Natural killer cell (primary cell): Measurements from ENCODE around the gene GABRB1. TPM values are rescaled to one million over a fixed set of nuclear protein-coding genes. Genes with fewer than 3 reads are reported as not detected.

Experiments
- ATAC-seq, 3 donors: fragments of 150-1000 bp in 2 of 3; fragments of 200-7000 bp in 1 of 3; cut with Tn5 transposase; 1 replicate in 1 of 3; 2 replicates in 2 of 3; pipeline ENCODE4 v1.10.0; 2021; ENCODE audit warnings: mild to moderate bottlenecking in 2 of 3, moderate library complexity in 2 of 3
- DNase-seq, 2 donors: peaks; one replicate each; pipeline versions ENCODE4 v3.0.0 to v3.0.0-alpha.2; 2013 to 2021; ENCODE audit warnings: mixed read lengths in 1 of 2
- H3K27ac ChIP-seq: one replicate; pipeline ENCODE4 v1.5.1; 2013; ENCODE audit warnings: mild to moderate bottlenecking, low read length
- H3K27me3 ChIP-seq: one replicate; pipeline ENCODE4 v1.6.1; 2013; ENCODE audit warnings: low read length; ENCODE audit not compliant: control insufficient read depth, insufficient read depth
- H3K36me3 ChIP-seq: one replicate; pipeline ENCODE4 v1.6.1; 2013; ENCODE audit warnings: low read length; ENCODE audit not compliant: control insufficient read depth, insufficient read depth
- H3K4me1 ChIP-seq: one replicate; pipeline ENCODE4 v1.6.1; 2013; ENCODE audit warnings: low read length; ENCODE audit not compliant: control insufficient read depth, insufficient read depth
- H3K4me3 ChIP-seq: one replicate; pipeline ENCODE4 v1.5.1; 2013; ENCODE audit warnings: low read length
- H3K9me3 ChIP-seq: one replicate; pipeline ENCODE4 v1.6.1; 2013; ENCODE audit warnings: low read length; ENCODE audit not compliant: control insufficient read depth, insufficient read depth
- H3K27ac Mint-ChIP-seq, 2 donors: one replicate each; pipeline ENCODE4 v1.8.0; 2022; ENCODE audit warnings: mild to moderate bottlenecking in 2 of 2, mixed read lengths in 2 of 2, moderate library complexity in 1 of 2
- H3K27me3 Mint-ChIP-seq, 2 donors: one replicate each; pipeline ENCODE4 v1.8.0; 2022; ENCODE audit warnings: low read depth in 2 of 2, mixed read lengths in 2 of 2
- H3K36me3 Mint-ChIP-seq: one replicate; pipeline ENCODE4 v1.8.0; 2022; ENCODE audit warnings: mixed read lengths
- H3K4me1 Mint-ChIP-seq, 2 donors: one replicate each; pipeline ENCODE4 v1.8.0; 2022; ENCODE audit warnings: mixed read lengths in 2 of 2
- H3K4me3 Mint-ChIP-seq: one replicate; pipeline ENCODE4 v1.8.0; 2022; ENCODE audit warnings: mild to moderate bottlenecking, moderate library complexity, mixed read lengths
- H3K9me3 Mint-ChIP-seq, 2 donors: one replicate each; pipeline ENCODE4 v1.8.0; 2022; ENCODE audit warnings: mixed read lengths in 2 of 2
- CTCF ChIP-seq: fragments of 200-600 bp; IDR thresholded peaks from one replicate; pipeline ENCODE4 v1.8.0; 2022; ENCODE audit warnings: antibody characterized with exemption
- WGBS: methylation state at CpG from one replicate; pipeline ENCODE4 v1.1.7; 2013; ENCODE audit warnings: missing lambda C conversion rate; ENCODE audit not compliant: insufficient coverage; 5-methylcytosine and 5-hydroxymethylcytosine counted together
- intact Hi-C: fragments of 100-400 bp; cut with micrococcal nuclease; formaldehyde crosslinking; loops from one replicate; pipeline ENCODE4 v1.14.2; 2022
- total RNA-seq, 4 donors: library from RNA; stranded (reverse); fragments of 120-200 nt in 1 of 4; gene quantifications; one replicate each; pipeline versions ENCODE4 v1.2.3 to v1.2.4, GENCODE V29; 2013 to 2022

Gene GABRB1
- total RNA-seq, 3 donors from 2014 or later (not counting 1 experiment from before 2014, with no cell fraction given) = not detected

GRCh38 chr4:47084795-47085194, 53.4 kb downstream of the GABRB1 start:
- no peaks in the 10 kb centered on the region for H3K4me1 Mint-ChIP-seq
- no peaks in the 10 kb centered on the region for H3K36me3 Mint-ChIP-seq
- no peaks in the 10 kb centered on the region for H3K4me1 ChIP-seq
- H3K9me3 Mint-ChIP-seq = no peaks in the 10 kb centered on the region
- DNase-seq = no peak
- H3K4me3 Mint-ChIP-seq = no peak overlapping the region
- H3K4me3 ChIP-seq = no peak overlapping the region
- no peaks in the 10 kb centered on the region for H3K9me3 ChIP-seq
- ATAC-seq = no peak
- H3K27ac ChIP-seq = no peak overlapping the region
- intact Hi-C loops = no loop called here
- H3K27ac Mint-ChIP-seq = no peak overlapping the region
- no peak for TF ChIP-seq CTCF
- no peaks in the 10 kb centered on the region for H3K36me3 ChIP-seq
- H3K27me3 ChIP-seq = no peaks in the 10 kb centered on the region
- peaks cover 3 to 24% of the 10 kb centered on the region in 2 donors for H3K27me3 Mint-ChIP-seq

GRCh38 chr4:47088298-47088697, 56.9 kb downstream of the GABRB1 start:
- ATAC-seq = no peak
- no peak overlapping the region for H3K4me3 ChIP-seq
- H3K27me3 Mint-ChIP-seq = peaks cover 8 to 24% of the 10 kb centered on the region in 2 donors
- no peaks in the 10 kb centered on the region for H3K36me3 ChIP-seq
- TF ChIP-seq CTCF = no peak
- no peaks in the 10 kb centered on the region for H3K27me3 ChIP-seq
- H3K9me3 ChIP-seq = no peaks in the 10 kb centered on the region
- H3K4me1 Mint-ChIP-seq = no peaks in the 10 kb centered on the region
- no peak overlapping the region for H3K4me3 Mint-ChIP-seq
- no peak overlapping the region for H3K27ac ChIP-seq
- DNase-seq = no peak
- H3K4me1 ChIP-seq = no peaks in the 10 kb centered on the region
- H3K9me3 Mint-ChIP-seq = no peaks in the 10 kb centered on the region
- intact Hi-C loops = no loop called here
- H3K27ac Mint-ChIP-seq = no peak overlapping the region
- no peaks in the 10 kb centered on the region for H3K36me3 Mint-ChIP-seq
- 94% methylated on average over 2 of the region's 2 CpGs for WGBS

- no peak overlapping the region for H3K4me3 ChIP-seq
- Mint-ChIP-seq H3K27me3 (peaks cover 0 to 6% of the 10 kb centered on the region in 2 donors), H3K9me3 (no peaks in the 10 kb centered on the region), H3K36me3 (no peaks in the 10 kb centered on the region), H3K4me3 (no peak overlapping the region), H3K27ac (no peak overlapping the region), H3K4me1 (no peaks in the 10 kb centered on the region)
- no peak overlapping the region for H3K27ac ChIP-seq
- intact Hi-C loops = no loop called here
- WGBS = 83% methylated on average over 1 of the region's 1 CpG
- H3K27me3 ChIP-seq = no peaks in the 10 kb centered on the region
- H3K36me3 ChIP-seq = no peaks in the 10 kb centered on the region
- H3K9me3 ChIP-seq = no peaks in the 10 kb centered on the region
- TF ChIP-seq CTCF = no peak
- no peaks in the 10 kb centered on the region for H3K4me1 ChIP-seq
- ATAC-seq (no peak), DNase-seq (no peak)
Measured at GRCh38 chr4:47095884-47096283, 64.5 kb downstream of the GABRB1 start.

GRCh38 chr4:47101453-47101852, 70.1 kb downstream of the GABRB1 start:
- Histone ChIP-seq H3K27ac (no peak overlapping the region), H3K36me3 (no peaks in the 10 kb centered on the region), H3K4me1 (no peaks in the 10 kb centered on the region), H3K9me3 (no peaks in the 10 kb centered on the region), H3K4me3 (no peak overlapping the region), H3K27me3 (no peaks in the 10 kb centered on the region)
- DNase-seq (no peak), ATAC-seq (no peak)
- intact Hi-C loops = no loop called here
- peaks cover 0 to 4% of the 10 kb centered on the region in 2 donors for H3K9me3 Mint-ChIP-seq
- peaks cover 2 to 8% of the 10 kb centered on the region in 2 donors for H3K27me3 Mint-ChIP-seq
- H3K36me3 Mint-ChIP-seq = no peaks in the 10 kb centered on the region
- no peak overlapping the region for H3K27ac Mint-ChIP-seq
- no peaks in the 10 kb centered on the region for H3K4me1 Mint-ChIP-seq
- no peak for TF ChIP-seq CTCF
- H3K4me3 Mint-ChIP-seq = no peak overlapping the region
- WGBS = no CpG with 5 or more reads among the region's 1 CpG
